Esophagus muscularis mucosa (tissue), 4 donors: ENCODE data around the gene ZNF521. TPM values are rescaled to one million over a fixed set of nuclear protein-coding genes. Genes with fewer than 3 reads are reported as not detected.

Experiments used
- DNase-seq: peaks from one replicate; pipeline ENCODE4 v3.0.0-alpha.2; 2017; ENCODE audit errors: extremely low spot score
- H3K27ac ChIP-seq, 4 donors: fragments of 200-600 bp; sonication (generic); replicated peaks in 1 of 4; 1 replicate in 3 of 4; 2 replicates in 1 of 4; pipeline ENCODE4 v1.5.1; 2016 to 2019; ENCODE audit warnings: mild to moderate bottlenecking in 1 of 4
- H3K27me3 ChIP-seq, 4 donors: fragments of 200-600 bp; sonication (generic); one replicate each; pipeline versions ENCODE4 v1.5.1 to v1.6.0; 2016 to 2019
- H3K36me3 ChIP-seq, 4 donors: fragments of 200-600 bp; sonication (generic); one replicate each; pipeline ENCODE4 v1.5.1; 2016 to 2019
- H3K4me1 ChIP-seq, 4 donors: fragments of 200-600 bp; sonication (generic); one replicate each; pipeline ENCODE4 v1.5.1; 2016 to 2019
- H3K4me3 ChIP-seq, 4 donors: fragments of 200-600 bp; sonication (generic); 1 replicate in 2 of 4; 2 replicates in 2 of 4; pipeline ENCODE4 v1.5.1; 2016 to 2019; ENCODE audit warnings: mild to moderate bottlenecking in 4 of 4, moderate library complexity in 1 of 4
- H3K9me3 ChIP-seq, 4 donors: fragments of 200-600 bp; sonication (generic); 1 replicate in 3 of 4; 2 replicates in 1 of 4; pipeline ENCODE4 v1.5.1; 2016 to 2019
- CTCF ChIP-seq, 3 experiments: fragments of 200-600 bp in 2 of 3; fragments of 450-650 bp in 1 of 3; sonication (generic) in 2 of 3; IDR thresholded peaks; one replicate each; pipeline ENCODE4 v1.5.1; 2017 to 2019; ENCODE audit warnings: antibody characterized with exemption in 3 of 3, mild to moderate bottlenecking in 2 of 3, moderate library complexity in 1 of 3
- EP300 ChIP-seq: sonication (generic); formaldehyde crosslinking; IDR thresholded peaks from one replicate; pipeline ENCODE4 v1.6.1; 2017; ENCODE audit warnings: antibody characterized with exemption
- POLR2A ChIP-seq: fragments of 450-650 bp; IDR thresholded peaks from one replicate; pipeline ENCODE4 v1.6.1; 2017; ENCODE audit warnings: antibody characterized with exemption, moderate library complexity, mild to moderate bottlenecking, low read depth
- POLR2AphosphoS5 ChIP-seq, 2 donors: sonication (generic); formaldehyde crosslinking; IDR thresholded peaks; one replicate each; pipeline ENCODE4 v1.6.1; 2017; ENCODE audit warnings: antibody characterized with exemption in 2 of 2
- WGBS: methylation state at CpG from one replicate; pipeline ENCODE4 v1.1.5; 2018; 5-methylcytosine and 5-hydroxymethylcytosine counted together
- intact Hi-C: fragments of 100-400 bp; cut with DNase I; formaldehyde crosslinking; loops from one replicate; pipeline ENCODE4 v1.15.1; 2023
- total RNA-seq, 4 donors: library from RNA; depleted of rRNA; stranded (reverse); fragments of >200 nt; gene quantifications; one replicate each; pipeline versions ENCODE4 v1.1.0 to v1.2.1, GENCODE V29; 2016

ZNF521 gene
- 10 to 100 TPM; 15.6 to 20.6 (median 16.9) TPM for total RNA-seq

GRCh38 chr18:25351777-25352628 is at the start of gene ZNF521:
Gene ZNF521, minus strand, starts transcription at chr18:25352166. Its CDS starts 1,220 bp downstream, at chr18:25350946.
- 0% methylated on average over 10 of the region's 91 CpGs for WGBS
- Histone ChIP-seq H3K4me1 (peaks cover 0 to 28% (median 25%) of the 10 kb centered on the region in 4 donors), H3K27me3 (peaks cover 5 to 38% (median 16%) of the 10 kb centered on the region in 4 donors), H3K9me3 (no peaks in the 10 kb centered on the region), H3K4me3 (peak within 1 kb of the TSS; percentile 69 to 76 (median 74)), H3K36me3 (no peaks in the 10 kb centered on the region), H3K27ac (peak within 1 kb of the TSS; percentile 84 to 87 (median 84))
- TF ChIP-seq POLR2AphosphoS5 (IDR thresholded peaks at IDR 0.05) (peak; percentile 80 to 82), POLR2A (no peak), EP300 (no peak), CTCF (IDR thresholded peaks at IDR 0.05) (no peak)
- DNase-seq: no peak
- intact Hi-C loops: loop anchor here (5.0 to 10.0 kb wide), 2 partner anchors 150 to 477 kb away; no protein-coding TSS in a partner anchor

GRCh38 chr18:25399554-25399953 is 47.6 kb upstream of the ZNF521 start:
- Histone ChIP-seq H3K27ac (no peak overlapping the region), H3K27me3 (peaks cover 0 to 4% (median 0%) of the 10 kb centered on the region in 4 donors), H3K9me3 (peaks cover 0 to 8% (median 0%) of the 10 kb centered on the region in 4 donors), H3K4me1 (no peaks in the 10 kb centered on the region), H3K36me3 (no peaks in the 10 kb centered on the region), H3K4me3 (no peak overlapping the region)
- DNase-seq: no peak
- intact Hi-C loops: no loop called here
- no peak for TF ChIP-seq CTCF (IDR thresholded peaks at IDR 0.05)
- no peak for TF ChIP-seq POLR2AphosphoS5 (IDR thresholded peaks at IDR 0.05)
- no peak for TF ChIP-seq EP300

GRCh38 chr18:25392192-25392591 is 40.2 kb upstream of the ZNF521 start:
- DNase-seq: no peak
- H3K4me1 ChIP-seq: no peaks in the 10 kb centered on the region
- TF ChIP-seq CTCF (IDR thresholded peaks at IDR 0.05) (no peak), POLR2AphosphoS5 (IDR thresholded peaks at IDR 0.05) (no peak), EP300 (no peak), POLR2A (no peak)
- H3K4me3 ChIP-seq: no peak overlapping the region
- H3K36me3 ChIP-seq: no peaks in the 10 kb centered on the region
- intact Hi-C loops: no loop called here
- peaks cover 0 to 11% (median 0%) of the 10 kb centered on the region in 4 donors for H3K9me3 ChIP-seq
- no peak overlapping the region for H3K27ac ChIP-seq
- H3K27me3 ChIP-seq: peaks cover 0 to 12% (median 0%) of the 10 kb centered on the region in 4 donors

DNA sequence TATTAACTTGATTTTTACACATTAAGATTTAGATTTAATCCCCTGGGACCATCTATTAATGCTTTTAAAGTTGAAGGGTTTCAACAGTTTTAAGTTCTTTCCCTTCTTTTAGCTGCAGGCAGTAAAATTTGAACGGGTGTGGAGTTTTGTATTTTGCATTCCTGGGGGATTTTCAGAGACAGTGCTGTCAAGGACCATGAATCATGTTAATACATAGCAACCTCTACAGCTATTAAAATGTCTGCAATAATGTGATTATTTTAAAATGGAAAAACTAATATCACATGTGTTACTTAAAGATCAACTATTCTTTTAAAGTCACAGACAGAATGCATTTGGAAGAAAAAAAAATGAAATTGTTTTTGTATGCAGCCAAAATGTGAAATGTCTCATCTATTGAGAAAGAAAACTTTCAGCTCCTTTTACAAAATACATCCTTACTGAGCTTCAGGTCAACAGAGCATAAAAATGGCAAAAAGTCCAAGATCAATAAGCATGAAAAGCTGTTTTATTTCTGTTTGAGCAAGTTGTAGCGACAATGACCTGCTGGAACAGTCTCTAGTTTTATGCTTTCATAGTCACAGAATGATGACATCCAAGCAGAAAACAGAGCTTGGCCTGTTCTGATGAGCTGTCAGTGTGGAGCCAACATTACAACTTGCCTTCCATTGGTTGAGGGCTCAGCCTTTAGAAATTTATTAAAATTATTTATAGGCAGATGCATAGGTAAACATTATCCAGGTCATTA is 21.6 kb upstream of the ZNF521 start:
- Histone ChIP-seq H3K4me1 (no peaks in the 10 kb centered on the region), H3K36me3 (no peaks in the 10 kb centered on the region), H3K27me3 (peaks cover 0 to 10% (median 0%) of the 10 kb centered on the region in 4 donors), H3K27ac (no peak overlapping the region), H3K4me3 (no peak overlapping the region), H3K9me3 (no peaks in the 10 kb centered on the region)
- no peak for TF ChIP-seq POLR2A
- no peak for TF ChIP-seq EP300
- TF ChIP-seq CTCF (IDR thresholded peaks at IDR 0.05): no peak
- TF ChIP-seq POLR2AphosphoS5 (IDR thresholded peaks at IDR 0.05): no peak
- intact Hi-C loops: loop anchor here (10.0 kb wide), 1 partner anchor 51 kb away; no protein-coding TSS in a partner anchor
- WGBS: 60% methylated on average over 2 of the region's 2 CpGs
- no peak for DNase-seq
